HG03378 (cell line): Measurements from ENCODE around the gene IFI27.

Experiments
- ATAC-seq: cut with Tn5 transposase; IDR thresholded peaks from one replicate; pipeline ENCODE4 v1.9.1; 2021; ENCODE audit warnings: mild to moderate bottlenecking, moderate library complexity; ENCODE audit not compliant: unreplicated experiment

IFI27 gene

GRCh38 chr14:94102768-94103482, 7.6 kb upstream of the IFI27 start:
- ATAC-seq = no peak

GRCh38 chr14:94103554-94104150, 6.9 kb upstream of the IFI27 start:
- ATAC-seq = no peak

GRCh38 chr14:94104731-94105130, 5.8 kb upstream of the IFI27 start:
- ATAC-seq = no peak

GRCh38 chr14:94109915-94110250, 653 bp upstream of the IFI27 start:
- ATAC-seq = no peak

- ATAC-seq = no peak
Measured at GRCh38 chr14:94111276-94112095, 950 bp downstream of the IFI27 start.

- no peak for ATAC-seq
Measured at GRCh38 chr14:94112513-94113063, 2.1 kb downstream of the IFI27 start.

GRCh38 chr14:94113073-94113472, 2.5 kb downstream of the IFI27 start:
- no peak for ATAC-seq

GRCh38 chr14:94113490-94113889, 3.0 kb downstream of the IFI27 start:
- no peak for ATAC-seq

GRCh38 chr14:94113908-94114588, 3.5 kb downstream of the IFI27 start:
- ATAC-seq = no peak

- no peak for ATAC-seq
Measured at GRCh38 chr14:94114589-94115057, 4.1 kb downstream of the IFI27 start.

- no peak for ATAC-seq
Measured at GRCh38 chr14:94115058-94115591, 4.6 kb downstream of the IFI27 start.

- ATAC-seq = no peak
Measured at GRCh38 chr14:94115631-94116030, 5.1 kb downstream of the IFI27 start.

- no peak for ATAC-seq
Measured at GRCh38 chr14:94116701-94117100, 6.2 kb downstream of the IFI27 start.

GRCh38 chr14:94117856-94118255, 7.3 kb downstream of the IFI27 start:
- no peak for ATAC-seq

GRCh38 chr14:94119071-94119470, 8.5 kb downstream of the IFI27 start:
- no peak for ATAC-seq

- ATAC-seq = no peak
Measured at GRCh38 chr14:94120667-94121340, 10.3 kb downstream of the IFI27 start.

- no peak for ATAC-seq
Measured at GRCh38 chr14:94121485-94121884, 10.9 kb downstream of the IFI27 start.

GRCh38 chr14:94122438-94122837, 11.9 kb downstream of the IFI27 start:
- no peak for ATAC-seq

GRCh38 chr14:94123296-94123695, 12.8 kb downstream of the IFI27 start:
- ATAC-seq = no peak

- ATAC-seq = no peak
Measured at GRCh38 chr14:94123868-94124267, 13.3 kb downstream of the IFI27 start.
